Right lobe of liver (tissue), 4 donors: ENCODE data around the gene PDGFA.

ENCODE experiments used
- CTCF ChIP-seq, 4 donors: fragments of 200-600 bp in 3 of 4; fragments of 450-650 bp in 1 of 4; IDR thresholded peaks; one replicate each; pipeline versions ENCODE4 v1.5.1 to v1.8.0; 2016 to 2022; ENCODE audit warnings: antibody characterized with exemption in 4 of 4, mild to moderate bottlenecking in 2 of 4
- POLR2A ChIP-seq: fragments of 450-650 bp; IDR thresholded peaks from one replicate; pipeline ENCODE4 v1.6.1; 2017; ENCODE audit warnings: antibody characterized with exemption, mild to moderate bottlenecking
- donor health status: DM: no; HTN: no; CAD: no.
- donor health status: DM: no; HTN: no; CAD: no.
- donor health status: DM: no; HTN: yes; CAD: no.

- TF ChIP-seq CTCF (IDR thresholded peaks at IDR 0.05) (no peak), POLR2A (no peak)
Measured at GRCh38 chr7:486216-486743, 33.4 kb downstream of the PDGFA start.
